ENCODE results near the gene CBY2.

- TF ChIP-seq CTCF (IDR thresholded peaks at IDR 0.05; ENCODE audit: insufficient read depth, low read length): no peak
- TF ChIP-seq POLR2AphosphoS5 (IDR thresholded peaks at IDR 0.05; ENCODE audit: low read depth): no peak
- no peak for TF ChIP-seq REST (IDR thresholded peaks at IDR 0.05; ENCODE audit: insufficient replicate concordance, low read depth)
- no peak for TF ChIP-seq GABPA (IDR thresholded peaks at IDR 0.05; ENCODE audit: low read depth)
Observed at GRCh38 chr13:45750566-45750965, 48.4 kb downstream of the CBY2 start.

Data from HL-60 (cell line).